Lung (tissue), 13 donors: ENCODE data around the gene LILRB1. TPM values are rescaled to one million over a fixed set of nuclear protein-coding genes. Genes with fewer than 3 reads are reported as not detected.
"Not testable (repeated sequence)": the region's sequence is repeated elsewhere in the genome, so short reads cannot be mapped to it uniquely, and the experiment has no call there.

Source experiments
- ATAC-seq: fragments of 200-7000 bp; cut with Tn5 transposase; one replicate; pipeline ENCODE4 v1.9.1; 2020; ENCODE audit warnings: moderate number of reproducible peaks; ENCODE audit not compliant: insufficient read depth, low FRiP score
- DNase-seq, 3 donors: peaks; one replicate each; pipeline ENCODE4 v3.0.0-alpha.2; 2013 to 2017
- H3K27ac ChIP-seq, 2 donors: one replicate each; pipeline ENCODE4 v1.5.1; 2013; ENCODE audit warnings: mild to moderate bottlenecking in 2 of 2, moderate library complexity in 2 of 2, control low read depth in 1 of 2, inconsistent platforms in 1 of 2, low read depth in 1 of 2, low read length in 1 of 2
- H3K27me3 ChIP-seq, 3 donors: one replicate each; pipeline ENCODE4 v1.5.1; 2013; ENCODE audit warnings: low read length in 2 of 3; ENCODE audit not compliant: control insufficient read depth in 3 of 3, insufficient read depth in 3 of 3
- H3K36me3 ChIP-seq, 4 donors: one replicate each; pipeline ENCODE4 v1.5.1; 2013; ENCODE audit warnings: low read length in 4 of 4, mild to moderate bottlenecking in 1 of 4, moderate library complexity in 1 of 4; ENCODE audit not compliant: control insufficient read depth in 4 of 4, insufficient read depth in 4 of 4
- H3K4me1 ChIP-seq, 5 donors: one replicate each; pipeline ENCODE4 v1.5.1; 2013; ENCODE audit warnings: low read length in 5 of 5, mild to moderate bottlenecking in 2 of 5, moderate library complexity in 1 of 5; ENCODE audit not compliant: control insufficient read depth in 5 of 5, insufficient read depth in 5 of 5
- H3K4me3 ChIP-seq: one replicate; pipeline ENCODE4 v1.5.1; 2013; ENCODE audit warnings: mild to moderate bottlenecking, control low read depth, moderate library complexity
- H3K9ac ChIP-seq, 2 donors: one replicate each; pipeline ENCODE4 v1.5.1; 2013; ENCODE audit warnings: low read length in 2 of 2, control low read depth in 1 of 2; ENCODE audit not compliant: insufficient read depth in 1 of 2
- H3K9me3 ChIP-seq, 4 donors: one replicate each; pipeline ENCODE4 v1.5.1; 2013; ENCODE audit warnings: low read length in 3 of 4, mild to moderate bottlenecking in 1 of 4, moderate library complexity in 1 of 4; ENCODE audit not compliant: control insufficient read depth in 4 of 4, insufficient read depth in 3 of 4
- WGBS, 2 donors: extraction: QIAGEN DNeasy Blood & Tissue Kit; methylation state at CpG; one replicate each; pipeline ENCODE4 v1.1.7; 2013; 5-methylcytosine and 5-hydroxymethylcytosine counted together
- polyA plus RNA-seq, 2 donors: library from polyadenylated mRNA; stranded (reverse); fragments of 200-250 nt; gene quantifications; one replicate each; pipeline ENCODE4 v1.2.1, GENCODE V29; 2013
- small RNA-seq: library from RNA; depleted of rRNA; stranded (forward); fragments of <200 nt; gene quantifications from one replicate; pipeline ENCODE3, GENCODE V24; 2014; ENCODE audit warnings: low replicate concordance
- total RNA-seq, 2 donors: library from RNA; depleted of rRNA in 1 of 2; stranded (reverse); fragments of >200 nt in 1 of 2; gene quantifications; one replicate each; pipeline ENCODE4 v1.2.1, GENCODE V29; 2014 to 2021
- TF ChIP-seq, protein P1 (sequence below): IDR thresholded peaks from 2 replicates; pipeline ENCODE4 v1.5.1; 2012; ENCODE audit warnings: mild to moderate bottlenecking; ENCODE audit errors: control extremely low read depth, extremely low read depth
- donor health status: control.
- donor health status: control.
- donor health status: Bipolar disorder and iron deficiency.
- donor health status: healthy.
- donor health status: DM: yes; HTN: yes; CAD: no.

The LILRB1 gene
- total and polyA plus RNA-seq, 4 donors: 5.1 to 90.5 (median 20.7) TPM

DNA sequence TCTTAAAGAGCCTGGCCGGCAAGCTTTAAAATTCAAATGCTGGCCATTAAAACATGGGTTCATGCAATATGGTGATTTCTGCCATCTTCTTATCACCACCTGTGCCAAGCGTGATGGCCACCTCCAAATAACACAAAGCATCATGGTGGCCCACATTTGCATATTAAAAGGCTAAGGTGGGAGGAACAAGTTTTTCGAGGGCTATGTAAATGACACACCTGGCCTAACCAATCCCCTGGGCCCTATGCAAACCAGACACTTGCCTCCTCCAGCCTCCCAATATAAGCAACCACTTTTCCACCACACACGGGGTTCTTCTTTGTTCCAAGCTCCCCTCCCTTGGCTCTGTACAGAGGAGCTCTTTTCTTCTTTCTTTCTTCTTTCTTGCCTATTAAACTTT, 46.9 kb downstream of the LILRB1 start:
- no peak overlapping the region for H3K4me3 ChIP-seq
- DNase-seq: no peak
- no peak overlapping the region for H3K27ac ChIP-seq
- H3K4me1 ChIP-seq: no peaks in the 10 kb centered on the region
- 55 to 67% methylated on average over 4 of the region's 4 CpGs for WGBS, 2 donors
- no peaks in the 10 kb centered on the region for H3K27me3 ChIP-seq
- TF ChIP-seq, protein P1, sequence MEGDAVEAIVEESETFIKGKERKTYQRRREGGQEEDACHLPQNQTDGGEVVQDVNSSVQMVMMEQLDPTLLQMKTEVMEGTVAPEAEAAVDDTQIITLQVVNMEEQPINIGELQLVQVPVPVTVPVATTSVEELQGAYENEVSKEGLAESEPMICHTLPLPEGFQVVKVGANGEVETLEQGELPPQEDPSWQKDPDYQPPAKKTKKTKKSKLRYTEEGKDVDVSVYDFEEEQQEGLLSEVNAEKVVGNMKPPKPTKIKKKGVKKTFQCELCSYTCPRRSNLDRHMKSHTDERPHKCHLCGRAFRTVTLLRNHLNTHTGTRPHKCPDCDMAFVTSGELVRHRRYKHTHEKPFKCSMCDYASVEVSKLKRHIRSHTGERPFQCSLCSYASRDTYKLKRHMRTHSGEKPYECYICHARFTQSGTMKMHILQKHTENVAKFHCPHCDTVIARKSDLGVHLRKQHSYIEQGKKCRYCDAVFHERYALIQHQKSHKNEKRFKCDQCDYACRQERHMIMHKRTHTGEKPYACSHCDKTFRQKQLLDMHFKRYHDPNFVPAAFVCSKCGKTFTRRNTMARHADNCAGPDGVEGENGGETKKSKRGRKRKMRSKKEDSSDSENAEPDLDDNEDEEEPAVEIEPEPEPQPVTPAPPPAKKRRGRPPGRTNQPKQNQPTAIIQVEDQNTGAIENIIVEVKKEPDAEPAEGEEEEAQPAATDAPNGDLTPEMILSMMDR: no peak
- H3K36me3 ChIP-seq: no peaks in the 10 kb centered on the region
- H3K9me3 ChIP-seq: no peaks in the 10 kb centered on the region
- H3K9ac ChIP-seq: no peak overlapping the region
- ATAC-seq: no peak

DNA sequence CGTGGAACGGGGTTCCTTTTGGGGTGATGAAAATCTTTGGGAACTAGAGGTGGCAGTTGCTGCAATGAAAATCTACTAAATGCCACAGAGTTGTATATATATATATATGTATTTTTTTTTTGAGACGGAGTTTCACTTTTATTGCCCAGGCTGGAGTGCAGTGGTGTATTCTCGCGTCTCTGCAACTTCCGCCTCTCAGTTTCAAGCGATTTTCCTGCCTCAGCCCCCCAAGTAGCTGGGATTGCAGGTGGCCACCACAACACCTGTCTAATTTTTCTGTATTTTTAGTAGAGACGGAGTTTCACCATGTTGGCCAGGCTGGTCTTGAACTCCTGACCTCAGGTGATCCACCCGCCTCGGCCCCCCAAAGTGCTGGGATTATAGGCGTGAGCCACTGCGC, 51.3 kb downstream of the LILRB1 start:
- H3K27ac ChIP-seq, ATAC-seq, H3K4me1 ChIP-seq, H3K9ac ChIP-seq, H3K4me3 ChIP-seq, H3K36me3 ChIP-seq, H3K9me3 ChIP-seq, H3K27me3 ChIP-seq, DNase-seq: not testable (repeated sequence)
- WGBS, 2 donors: 78 to 89% methylated on average over 12 of the region's 12 CpGs

GRCh38 chr19:54682306-54682856, 52.1 kb downstream of the LILRB1 start:
- no peak for DNase-seq
- Histone ChIP-seq H3K27me3 (no peaks in the 10 kb centered on the region), H3K27ac (no peak overlapping the region), H3K4me3 (no peak overlapping the region), H3K9me3 (no peaks in the 10 kb centered on the region), H3K4me1 (no peaks in the 10 kb centered on the region), H3K9ac (no peak overlapping the region), H3K36me3 (no peaks in the 10 kb centered on the region)
- no peak for ATAC-seq
- TF ChIP-seq, protein P1: no peak
- 55 to 56% methylated on average over 7 of the region's 7 CpGs for WGBS, 2 donors

GRCh38 chr19:54684527-54684926, 54.2 kb downstream of the LILRB1 start:
- 23 to 31% methylated on average over 3 of the region's 3 CpGs for WGBS, 2 donors
- ATAC-seq (no peak), DNase-seq (peak; percentile 29 to 64 (median 31))
- Histone ChIP-seq H3K4me1 (no peaks in the 10 kb centered on the region), H3K9ac (no peak overlapping the region), H3K4me3 (no peak overlapping the region), H3K27ac (no peak overlapping the region), H3K9me3 (no peaks in the 10 kb centered on the region), H3K27me3 (no peaks in the 10 kb centered on the region), H3K36me3 (no peaks in the 10 kb centered on the region)
- TF ChIP-seq, protein P1: no peak

Small RNAs within 50 kb of the gene (small RNA-seq; reads per million reads assigned to genes)
- gene AC245036.3 (not detected), gene MIR8061 (not detected)

Other genes starting within 250 kb of the LILRB1 start
- gene TTYH1, start 215.0 kb upstream of the LILRB1 start, total RNA-seq: under 1 TPM; 0.18 to 0.46 TPM
- gene TTYH1, start 215.0 kb upstream of the LILRB1 start, polyA plus RNA-seq: under 1 TPM in 1 of 2 donors, not detected in 1; 0.05 TPM
- gene LENG8, start 181.3 kb upstream of the LILRB1 start, total RNA-seq: 100 to 1,000 TPM in 1 of 2 donors, 10 to 100 TPM in 1; 75.1 to 199 TPM
- gene LENG8, start 181.3 kb upstream of the LILRB1 start, polyA plus RNA-seq: 100 to 1,000 TPM in 1 of 2 donors, 10 to 100 TPM in 1; 86.4 to 139 TPM
- 10 to 100 TPM in 1 of 2 donors, 1 to 10 TPM in 1; 1.8 to 13.8 TPM for gene LENG9, start 166.7 kb upstream of the LILRB1 start, total RNA-seq
- 10 to 100 TPM in 1 of 2 donors, 1 to 10 TPM in 1; 4.6 to 11.9 TPM for gene LENG9, start 166.7 kb upstream of the LILRB1 start, polyA plus RNA-seq
- 10 to 100 TPM; 24.9 to 25.7 TPM for gene CDC42EP5, start 157.2 kb upstream of the LILRB1 start, total RNA-seq
- gene CDC42EP5, start 157.2 kb upstream of the LILRB1 start, polyA plus RNA-seq: 10 to 100 TPM; 15.8 to 17.8 TPM
- not detected for gene LAIR2, start 127.7 kb upstream of the LILRB1 start, total RNA-seq
- gene LAIR2, start 127.7 kb upstream of the LILRB1 start, polyA plus RNA-seq: 1 to 10 TPM in 1 of 2 donors, not detected in 1; 1.7 TPM
- 10 to 100 TPM in 1 of 2 donors, 1 to 10 TPM in 1; 1.2 to 13.6 TPM for gene LILRA2, start 56.7 kb upstream of the LILRB1 start, total RNA-seq
- 10 to 100 TPM in 1 of 2 donors, 1 to 10 TPM in 1; 4.3 to 51.6 TPM for gene LILRA2, start 56.7 kb upstream of the LILRB1 start, polyA plus RNA-seq
- gene LILRA1, start 36.9 kb upstream of the LILRB1 start, total RNA-seq: 1 to 10 TPM; 2.1 to 8.3 TPM
- 10 to 100 TPM in 1 of 2 donors, 1 to 10 TPM in 1; 1.2 to 21.3 TPM for gene LILRA1, start 36.9 kb upstream of the LILRB1 start, polyA plus RNA-seq
- 10 to 100 TPM in 1 of 2 donors, 1 to 10 TPM in 1; 8.0 to 29.3 TPM for gene LILRB4, start 32.5 kb downstream of the LILRB1 start, total RNA-seq
- 100 to 1,000 TPM in 1 of 2 donors, 1 to 10 TPM in 1; 8.7 to 153 TPM for gene LILRB4, start 32.5 kb downstream of the LILRB1 start, polyA plus RNA-seq
- gene KIR3DL3, start 94.0 kb downstream of the LILRB1 start, total RNA-seq: not detected
- gene KIR3DL3, start 94.0 kb downstream of the LILRB1 start, polyA plus RNA-seq: not detected
- gene KIR2DL3, start 108.0 kb downstream of the LILRB1 start, total RNA-seq: under 1 TPM in 1 of 2 donors, not detected in 1; 0.15 TPM
- gene KIR2DL3, start 108.0 kb downstream of the LILRB1 start, polyA plus RNA-seq: under 1 TPM; 0.11 to 0.14 TPM
- gene KIR2DL1, start 139.3 kb downstream of the LILRB1 start, total RNA-seq: under 1 TPM in 1 of 2 donors, not detected in 1; 0.46 TPM
- under 1 TPM; 0.14 to 0.16 TPM for gene KIR2DL1, start 139.3 kb downstream of the LILRB1 start, polyA plus RNA-seq
- under 1 TPM in 1 of 2 donors, not detected in 1; 0.77 TPM for gene KIR2DL4, start 173.1 kb downstream of the LILRB1 start, total RNA-seq
- gene KIR2DL4, start 173.1 kb downstream of the LILRB1 start, polyA plus RNA-seq: under 1 TPM; 0.10 to 0.63 TPM
- gene KIR3DL1, start 186.0 kb downstream of the LILRB1 start, total RNA-seq: under 1 TPM in 1 of 2 donors, not detected in 1; 0.64 TPM
- under 1 TPM; 0.16 to 0.18 TPM for gene KIR3DL1, start 186.0 kb downstream of the LILRB1 start, polyA plus RNA-seq
- gene KIR2DS4, start 202.2 kb downstream of the LILRB1 start, total RNA-seq: under 1 TPM in 1 of 2 donors, not detected in 1; 0.28 TPM
- gene KIR2DS4, start 202.2 kb downstream of the LILRB1 start, polyA plus RNA-seq: under 1 TPM; 0.06 to 0.31 TPM
- gene KIR3DL2, start 220.0 kb downstream of the LILRB1 start, total RNA-seq: under 1 TPM in 1 of 2 donors, not detected in 1; 0.09 TPM
- gene KIR3DL2, start 220.0 kb downstream of the LILRB1 start, polyA plus RNA-seq: under 1 TPM in 1 of 2 donors, not detected in 1; 0.24 TPM
- 10 to 100 TPM; 11.3 to 12.6 TPM for gene FCAR, start 243.8 kb downstream of the LILRB1 start, total RNA-seq
- gene FCAR, start 243.8 kb downstream of the LILRB1 start, polyA plus RNA-seq: 10 to 100 TPM in 1 of 2 donors, under 1 TPM in 1; 0.35 to 57.5 TPM